GM18507 (cell line): Measurements from ENCODE around the gene RTTN.
"Not testable (repeated sequence)": the region's sequence is repeated elsewhere in the genome, so short reads cannot be mapped to it uniquely, and the experiment has no call there.

Source experiments
- DNase-seq: peaks from one replicate; pipeline ENCODE4 v3.0.0; 2011; ENCODE audit warnings: low read depth; ENCODE audit not compliant: insufficient read length; ENCODE audit errors: extremely low spot score
- FAIRE-seq: peaks from 2 replicates; lab custom pipeline; 2011; peaks lifted over from hg19 to GRCh38; lab: Jason Lieb, UNC

Gene RTTN

GRCh38 chr18:70116949-70117348 lies 88.5 kb downstream of the RTTN start:
- DNase-seq (no peak), FAIRE-seq (no peak)

GRCh38 chr18:70113511-70113910 lies 92.0 kb downstream of the RTTN start:
- DNase-seq (no peak), FAIRE-seq (no peak)

- no peak for DNase-seq
- FAIRE-seq: no peak
Measured at GRCh38 chr18:70110678-70111077, 94.8 kb downstream of the RTTN start.

GRCh38 chr18:70107091-70107490 lies 98.4 kb downstream of the RTTN start:
- DNase-seq (no peak), FAIRE-seq (no peak)

GRCh38 chr18:70102854-70103253 lies 102.6 kb downstream of the RTTN start:
- not testable (repeated sequence) for DNase-seq, FAIRE-seq

- no peak for DNase-seq
- no peak for FAIRE-seq
Measured at GRCh38 chr18:70089858-70090257, 115.6 kb downstream of the RTTN start.

- DNase-seq (no peak), FAIRE-seq (no peak)
Measured at GRCh38 chr18:70086085-70086484, 119.4 kb downstream of the RTTN start.

GRCh38 chr18:70085641-70086040 lies 119.8 kb downstream of the RTTN start:
- DNase-seq (no peak), FAIRE-seq (no peak)

- FAIRE-seq (no peak), DNase-seq (no peak)
Measured at GRCh38 chr18:70082430-70082829, 123.1 kb downstream of the RTTN start.

GRCh38 chr18:70078106-70078505 lies 127.4 kb downstream of the RTTN start:
- no peak for FAIRE-seq
- DNase-seq: no peak

- FAIRE-seq: no peak
- no peak for DNase-seq
Measured at GRCh38 chr18:70075906-70076305, 129.6 kb downstream of the RTTN start.

- FAIRE-seq: no peak
- no peak for DNase-seq
Measured at GRCh38 chr18:70074116-70074515, 131.4 kb downstream of the RTTN start.

- DNase-seq: no peak
- FAIRE-seq: no peak
Measured at GRCh38 chr18:70073432-70073831, 132.1 kb downstream of the RTTN start.

- peak; percentile 26 for FAIRE-seq
Measured at GRCh38 chr18:70072678-70073077, 132.8 kb downstream of the RTTN start.

GRCh38 chr18:70069965-70070364 lies 135.5 kb downstream of the RTTN start:
- FAIRE-seq (no peak), DNase-seq (no peak)

More at GRCh38 chr18:70072678-70073077, 132.8 kb downstream of the RTTN start:
- no peak for DNase-seq

- FAIRE-seq: no peak
Measured at GRCh38 chr18:70069382-70069781, 136.1 kb downstream of the RTTN start.

GRCh38 chr18:70068981-70069380 lies 136.5 kb downstream of the RTTN start:
- DNase-seq (no peak), FAIRE-seq (no peak)

More at GRCh38 chr18:70069382-70069781, 136.1 kb downstream of the RTTN start:
- DNase-seq: no peak

- FAIRE-seq: no peak
- DNase-seq: no peak
Measured at GRCh38 chr18:70059684-70060083, 145.8 kb downstream of the RTTN start.

GRCh38 chr18:70058916-70059315 lies 146.6 kb downstream of the RTTN start:
- FAIRE-seq: peak; percentile 86
- peak; percentile 26 for DNase-seq

GRCh38 chr18:70047931-70048603 lies 157.4 kb downstream of the RTTN start:
- no peak for DNase-seq
- FAIRE-seq: peak; percentile 49

GRCh38 chr18:70046796-70047195 lies 158.7 kb downstream of the RTTN start:
- FAIRE-seq: no peak
- DNase-seq: no peak

- no peak for DNase-seq
- FAIRE-seq: no peak
Measured at GRCh38 chr18:70046207-70046606, 159.3 kb downstream of the RTTN start.
